GM21360 (cell line): ENCODE results near the gene IPO9.
"Not testable (repeated sequence)": the region's sequence is repeated elsewhere in the genome, so short reads cannot be mapped to it uniquely, and the experiment has no call there.

Experiments
- ATAC-seq: cut with Tn5 transposase; IDR thresholded peaks from one replicate; pipeline ENCODE4 v1.9.1; 2021; ENCODE audit warnings: mild to moderate bottlenecking, moderate library complexity; ENCODE audit not compliant: unreplicated experiment

The IPO9 gene

DNA sequence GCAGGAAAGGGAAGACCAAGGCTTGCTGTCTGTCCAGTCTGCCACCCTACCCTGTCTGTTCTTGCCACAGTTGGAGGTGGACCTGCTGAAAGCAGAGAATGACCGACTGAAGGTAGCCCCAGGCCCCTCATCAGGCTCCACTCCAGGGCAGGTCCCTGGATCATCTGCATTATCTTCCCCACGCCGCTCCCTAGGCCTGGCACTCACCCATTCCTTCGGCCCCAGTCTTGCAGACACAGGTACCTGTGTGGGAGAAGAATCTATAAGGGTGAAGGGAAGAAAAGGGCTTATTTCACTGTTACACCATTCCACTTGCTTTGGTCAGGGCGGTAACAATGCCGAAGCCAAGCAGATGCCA is 20.3 kb upstream of the IPO9 start:
- ATAC-seq: no peak

DNA sequence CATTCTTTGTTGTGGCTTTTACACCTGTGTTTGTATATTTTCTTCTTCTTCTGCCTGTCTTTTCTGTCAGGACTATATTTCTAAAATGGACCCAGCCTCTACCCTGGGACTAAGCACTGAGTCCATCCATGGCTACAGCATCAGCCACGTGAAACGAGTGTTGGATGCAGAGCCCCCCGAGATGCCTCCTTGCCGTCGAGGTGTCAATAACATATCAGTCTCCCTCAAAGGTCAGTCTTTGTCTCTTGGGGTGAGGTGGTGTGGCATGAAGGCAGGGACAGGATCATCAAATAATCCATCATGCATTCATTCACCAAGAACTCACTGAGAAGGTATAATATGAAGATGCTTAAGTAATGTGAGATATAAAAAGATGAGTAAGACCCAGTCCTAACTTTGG is 19.1 kb upstream of the IPO9 start:
- ATAC-seq: no peak

DNA sequence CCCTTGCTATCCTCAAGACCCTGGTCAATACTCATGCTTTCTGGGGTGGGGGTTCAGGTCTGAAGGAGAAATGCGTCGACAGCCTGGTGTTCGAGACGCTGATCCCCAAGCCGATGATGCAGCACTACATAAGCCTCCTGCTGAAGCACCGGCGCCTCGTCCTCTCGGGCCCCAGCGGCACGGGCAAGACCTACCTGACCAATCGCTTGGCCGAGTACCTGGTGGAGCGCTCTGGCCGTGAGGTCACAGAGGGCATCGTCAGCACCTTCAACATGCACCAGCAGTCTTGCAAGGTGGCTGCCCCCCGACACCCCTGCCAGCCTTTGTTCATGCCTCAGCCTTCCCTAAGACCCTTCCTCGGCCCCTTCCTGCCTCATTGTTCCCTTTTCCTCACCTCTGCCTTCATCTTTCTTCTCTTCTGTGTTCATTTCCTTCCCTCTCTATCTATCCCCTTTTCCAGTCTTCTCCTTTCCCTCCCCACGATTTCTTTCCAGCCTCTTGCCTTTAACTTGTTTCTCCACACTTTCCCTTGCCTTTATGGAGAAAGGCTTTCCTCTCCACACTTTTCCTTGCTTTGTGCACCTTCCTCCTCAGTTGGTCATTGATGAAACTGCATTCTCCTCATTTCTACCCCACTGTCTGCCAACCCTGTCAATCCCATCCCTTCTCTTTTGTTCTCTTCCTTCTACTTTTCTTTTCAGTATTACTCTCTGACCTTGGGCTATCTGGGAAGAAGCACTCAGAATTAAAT is 18.3 kb upstream of the IPO9 start:
- ATAC-seq: no peak

DNA sequence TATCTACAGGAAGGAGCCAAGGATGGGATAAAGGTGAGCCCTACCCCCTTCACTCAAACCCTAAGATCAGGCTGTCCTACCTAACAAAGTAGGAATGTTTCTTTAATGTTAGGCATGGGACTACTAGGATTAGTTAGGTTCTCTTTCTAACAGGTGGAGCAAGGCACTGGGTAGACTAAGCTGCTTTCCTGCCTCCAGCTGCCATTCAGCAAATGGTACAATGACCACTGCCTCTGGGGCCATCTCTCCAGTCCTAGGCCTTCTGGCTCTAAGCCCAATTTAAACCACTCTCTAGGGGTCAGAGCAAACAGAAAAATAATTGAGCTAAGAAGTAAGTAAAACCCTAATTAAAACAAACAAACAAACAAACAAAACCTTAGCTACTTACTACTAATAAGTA is 15.7 kb upstream of the IPO9 start:
- no peak for ATAC-seq

DNA sequence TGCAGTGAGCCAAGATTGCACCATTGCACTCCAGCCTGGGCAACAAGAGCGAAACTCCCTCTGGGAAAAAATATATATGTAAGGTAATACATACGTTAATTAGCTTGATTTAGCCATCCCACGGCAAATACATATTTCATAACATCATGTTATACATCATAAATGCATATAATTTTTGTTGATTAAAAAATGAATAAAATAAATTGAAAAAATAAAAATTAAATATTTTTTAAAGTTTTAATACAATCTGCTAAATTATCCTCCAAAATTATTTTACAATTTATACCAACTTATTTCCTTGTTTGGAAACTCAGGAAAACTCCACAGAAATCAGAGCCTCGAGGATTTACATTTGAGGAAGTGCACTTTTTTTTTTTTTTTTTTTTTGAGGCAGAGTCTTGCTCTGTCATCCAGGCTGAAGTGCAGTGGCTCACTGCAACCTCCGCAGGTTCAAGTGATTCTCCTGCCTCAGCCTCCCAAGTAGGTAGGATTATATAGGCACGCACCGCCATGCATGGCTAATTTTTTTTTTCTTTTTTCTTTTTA is 12.6 kb upstream of the IPO9 start:
- ATAC-seq: no peak

DNA sequence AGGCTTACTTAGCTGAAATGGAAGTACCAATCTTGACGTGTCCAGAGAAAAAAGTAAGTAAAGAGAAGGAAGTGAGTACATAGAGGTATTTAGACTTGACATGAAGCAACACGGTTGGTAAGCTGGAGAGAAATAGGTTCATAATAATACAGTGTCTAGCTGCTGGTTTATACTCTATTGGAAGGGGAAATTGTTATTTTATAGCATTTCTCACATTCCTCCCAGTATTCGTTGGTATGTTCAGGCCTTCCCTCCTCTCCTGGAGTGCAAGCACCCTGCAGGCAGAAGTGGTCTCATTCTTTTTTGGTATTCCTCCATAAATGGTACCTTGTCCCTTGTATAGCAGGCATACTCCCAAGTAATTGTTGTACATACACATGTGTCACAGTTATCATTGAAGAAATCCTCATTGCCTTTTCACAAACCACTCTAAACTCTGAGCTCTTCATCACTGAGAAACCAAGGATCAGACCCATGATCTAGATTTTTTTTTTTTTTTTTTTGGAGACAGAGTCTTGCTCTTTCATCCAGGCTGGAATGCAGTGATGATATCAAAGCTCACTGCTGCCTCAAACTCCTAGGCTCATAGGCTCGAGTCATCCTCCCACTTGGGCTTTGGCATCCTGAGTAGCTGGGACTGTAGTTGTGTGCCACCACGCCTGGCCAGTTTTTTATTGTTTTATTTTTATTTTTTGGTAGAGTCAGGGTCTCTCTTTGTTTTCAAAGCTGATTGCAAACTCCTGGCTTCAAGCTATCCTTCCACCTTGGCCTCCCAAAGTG is 9.8 kb upstream of the IPO9 start:
- no peak for ATAC-seq

DNA sequence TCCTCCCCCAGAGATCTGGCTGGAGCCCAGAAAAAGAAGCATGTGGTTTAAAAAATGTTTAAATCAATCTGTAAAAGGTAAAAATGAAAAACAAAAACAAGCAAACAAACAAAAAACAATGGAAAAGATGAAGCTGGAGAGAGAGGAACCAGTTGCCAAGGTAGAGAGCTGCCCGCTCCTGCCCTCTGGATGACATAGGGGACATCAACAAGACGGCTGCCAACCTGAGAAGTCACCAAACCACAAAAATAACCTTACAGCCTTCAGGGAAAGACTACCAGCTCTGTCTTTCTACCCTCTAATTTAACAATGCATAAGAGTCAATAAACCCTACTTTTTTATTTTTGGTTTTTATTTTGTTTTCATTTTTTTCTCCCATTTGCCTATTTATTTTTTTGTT is 8.5 kb upstream of the IPO9 start:
- no peak for ATAC-seq

DNA sequence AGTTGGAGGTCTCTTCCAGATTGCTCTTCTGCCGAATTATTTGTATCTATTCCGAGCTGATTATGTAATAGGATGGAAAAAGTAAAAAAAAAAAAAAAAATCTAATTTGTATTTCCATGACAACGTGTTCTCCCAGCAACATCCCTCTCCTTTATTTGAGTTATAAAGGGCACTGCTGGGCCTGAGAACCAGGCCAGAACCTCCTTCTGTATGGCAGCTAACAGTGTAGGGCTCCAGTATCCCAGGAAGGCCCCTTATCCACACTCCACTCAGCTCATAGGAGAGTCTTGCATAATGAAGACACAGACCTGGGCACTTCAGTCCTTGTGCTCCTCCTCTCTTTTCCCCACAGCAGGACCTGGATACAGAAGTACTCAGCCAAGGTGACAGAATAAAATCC is 3.7 kb upstream of the IPO9 start:
- no peak for ATAC-seq

DNA sequence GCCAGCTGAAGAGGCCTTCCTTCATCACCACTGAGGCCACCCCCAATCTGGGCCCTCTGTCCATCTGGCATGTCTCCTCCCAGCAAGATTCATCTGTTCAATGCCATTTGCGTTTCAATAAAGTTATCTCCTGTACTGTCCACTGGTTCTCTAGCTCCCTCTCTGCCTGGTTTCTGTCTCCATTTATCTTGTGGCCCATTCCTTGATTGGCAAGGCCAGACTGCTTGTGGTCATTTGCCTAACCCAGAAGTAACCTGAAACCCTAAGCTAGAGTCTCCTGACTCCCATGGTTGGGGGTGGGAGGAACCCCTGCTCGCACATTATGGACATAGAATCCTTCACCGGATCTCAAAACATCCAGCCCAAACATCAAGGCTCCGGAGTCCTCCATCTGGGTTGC is 2.1 kb upstream of the IPO9 start:
- no peak for ATAC-seq

DNA sequence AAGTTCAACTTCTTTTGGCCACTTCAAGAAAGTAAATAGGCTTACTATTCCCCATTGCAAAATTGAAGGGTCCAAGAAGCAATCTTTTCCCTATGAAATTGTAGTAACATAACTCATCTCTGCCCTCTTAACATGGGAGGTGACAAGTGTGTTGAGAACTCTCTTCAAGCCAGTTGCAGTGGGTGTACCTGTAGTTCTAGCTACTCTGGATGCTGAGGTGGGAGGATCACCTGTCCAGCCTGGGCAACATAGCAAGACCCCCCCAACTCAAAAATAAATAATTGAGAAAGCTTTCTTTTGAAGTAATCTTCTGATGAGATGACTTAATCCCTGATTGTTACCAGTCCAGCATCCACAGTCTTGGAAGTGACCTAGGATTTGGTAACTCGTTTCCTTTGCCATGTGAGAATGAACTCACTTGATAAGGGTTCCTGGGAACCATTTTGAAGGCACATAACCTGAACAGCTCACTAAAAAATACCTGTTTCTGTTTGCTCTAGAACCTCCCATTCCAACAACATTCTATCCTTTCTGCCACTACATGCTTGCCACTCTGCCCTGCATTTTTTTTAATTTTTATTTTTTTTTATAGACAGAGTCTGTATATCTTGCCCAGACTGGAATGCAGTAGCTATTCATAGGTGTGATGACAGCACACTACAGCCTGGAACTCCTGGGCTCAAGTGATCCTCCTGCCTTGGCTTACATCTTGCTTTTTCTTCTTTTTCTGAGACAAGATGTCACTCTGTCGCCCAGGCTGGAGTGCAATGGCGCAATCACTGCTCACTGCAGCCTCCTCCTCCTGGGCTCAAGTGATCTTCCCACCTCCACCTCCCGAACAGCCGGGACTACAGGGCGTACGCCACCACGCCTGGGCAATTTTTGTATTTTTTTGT is 1.4 kb upstream of the IPO9 start:
- ATAC-seq: no peak

DNA sequence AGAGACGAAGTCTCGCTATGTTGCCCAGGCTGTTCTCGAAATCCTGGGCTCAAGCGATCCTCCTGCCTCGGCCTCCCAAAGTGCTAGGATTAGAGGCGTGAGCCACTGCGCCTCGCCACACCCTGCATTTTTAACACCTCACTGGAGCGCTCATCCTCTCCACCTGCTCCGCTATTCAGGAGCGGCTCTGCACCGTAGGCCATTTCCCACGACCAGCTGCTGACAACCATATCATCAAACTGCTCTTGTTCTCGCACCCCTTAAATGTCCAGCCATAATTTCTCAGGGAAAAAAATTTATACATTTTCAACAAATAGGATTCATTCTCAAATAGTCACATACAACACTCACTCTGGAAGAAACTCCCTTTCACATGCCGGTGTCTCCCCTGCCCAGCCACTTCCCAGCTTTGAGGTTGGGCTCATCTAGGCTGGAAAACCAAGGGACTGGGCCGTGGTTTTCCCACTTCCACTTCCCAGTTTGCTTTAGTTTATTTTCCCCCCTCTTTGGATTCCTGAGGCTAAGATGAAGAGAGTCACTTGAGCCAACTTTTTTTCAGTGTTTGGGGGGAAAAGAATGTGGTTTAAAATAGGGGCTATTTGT is 639 bp upstream of the IPO9 start:
- no peak for ATAC-seq

DNA sequence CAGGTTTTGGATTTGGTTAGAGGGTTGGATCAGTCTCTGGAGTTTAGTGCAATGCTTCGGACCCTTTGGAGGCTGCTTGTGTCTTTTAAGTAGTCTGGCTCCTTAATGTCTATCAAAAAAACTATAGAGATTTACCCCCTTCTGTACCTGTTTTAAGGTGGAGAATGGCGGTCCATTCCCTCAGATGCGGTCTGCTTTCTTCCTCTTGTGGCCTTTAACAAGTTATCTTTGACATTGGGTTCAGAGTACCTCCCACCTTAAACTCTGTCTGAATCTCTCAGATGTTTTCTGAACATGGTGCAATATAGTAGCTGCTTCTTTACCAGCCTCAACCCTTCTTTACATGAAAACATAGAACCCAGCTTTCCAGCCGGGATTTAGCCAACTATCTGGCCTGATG is 2.4 kb downstream of the IPO9 start:
- ATAC-seq: no peak

DNA sequence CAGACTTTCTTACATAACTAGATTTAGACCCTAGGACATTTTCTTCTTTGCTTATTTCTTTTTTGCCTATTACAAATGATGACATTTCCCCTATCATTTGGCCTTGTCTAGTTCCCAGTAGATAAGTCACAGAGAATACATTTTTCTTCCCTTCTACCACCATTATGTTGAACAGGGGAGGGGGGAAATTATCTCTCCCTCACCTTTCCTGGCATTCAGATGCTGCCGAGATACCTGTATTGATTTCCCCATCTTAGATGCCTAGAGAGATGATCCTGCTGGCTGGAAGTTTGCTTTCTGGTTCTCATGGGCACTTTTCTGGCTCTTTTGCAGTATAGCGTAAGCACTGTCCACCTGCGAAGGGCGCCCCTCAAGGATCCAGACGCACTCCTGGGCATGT is 5.7 kb downstream of the IPO9 start:
- ATAC-seq: no peak

DNA sequence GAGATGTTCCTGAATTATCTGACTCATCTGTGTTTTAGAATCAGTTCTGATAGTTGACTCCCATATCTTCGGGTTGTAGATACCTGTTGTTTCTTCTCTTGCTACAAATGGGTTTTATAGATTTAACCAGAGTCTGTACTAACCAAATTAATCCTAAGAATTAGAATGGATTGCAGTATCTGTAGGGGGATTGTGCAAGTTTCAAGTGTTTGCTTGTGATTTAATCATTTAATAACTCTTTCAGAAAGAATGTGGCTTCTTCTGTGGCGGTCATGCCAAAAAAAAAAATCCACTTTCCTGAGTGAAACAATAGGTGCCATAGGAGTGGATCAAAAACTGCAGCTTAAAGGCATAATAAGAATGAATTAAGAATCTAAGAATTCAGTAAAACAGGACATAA is 9.4 kb downstream of the IPO9 start:
- no peak for ATAC-seq

DNA sequence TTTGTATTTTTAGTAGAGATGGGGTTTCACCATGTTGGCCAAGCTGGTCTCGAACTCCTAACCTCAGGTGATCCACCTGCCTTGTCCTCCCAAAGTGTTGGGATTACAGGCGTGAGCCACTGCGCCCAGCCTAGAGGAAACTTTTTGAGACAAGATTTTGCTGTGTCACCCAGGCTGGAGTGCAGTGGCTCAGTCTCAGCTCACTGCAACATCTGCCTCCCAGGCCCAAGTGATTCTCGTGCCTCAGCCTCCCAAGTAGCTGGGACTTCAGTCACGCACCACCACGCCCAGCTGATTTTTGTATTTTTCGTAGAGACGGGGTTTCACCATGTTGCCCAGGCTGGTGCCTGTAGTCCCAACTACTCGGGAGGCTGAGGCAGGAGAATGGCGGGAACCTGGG is 10.1 kb downstream of the IPO9 start:
- ATAC-seq: not testable (repeated sequence)

DNA sequence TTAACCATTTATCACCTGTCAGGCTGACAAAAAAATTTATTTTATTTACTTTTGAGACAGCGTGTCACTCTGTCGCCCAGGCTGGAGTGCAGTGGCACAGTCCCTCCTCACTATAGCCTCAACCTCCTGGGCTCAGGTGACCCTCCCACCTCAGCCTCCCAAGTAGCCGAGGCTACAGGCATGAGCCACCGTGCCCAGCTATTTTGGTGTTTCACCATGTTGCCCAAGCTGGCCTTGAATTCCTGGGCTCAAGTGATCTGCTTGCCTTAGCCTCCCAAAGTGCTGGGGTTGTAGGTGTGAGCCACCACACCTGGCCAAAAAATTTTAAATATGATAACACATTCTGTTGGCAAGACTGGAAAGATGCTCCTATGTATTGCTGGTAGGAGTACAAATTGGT is 11.1 kb downstream of the IPO9 start:
- no peak for ATAC-seq

DNA sequence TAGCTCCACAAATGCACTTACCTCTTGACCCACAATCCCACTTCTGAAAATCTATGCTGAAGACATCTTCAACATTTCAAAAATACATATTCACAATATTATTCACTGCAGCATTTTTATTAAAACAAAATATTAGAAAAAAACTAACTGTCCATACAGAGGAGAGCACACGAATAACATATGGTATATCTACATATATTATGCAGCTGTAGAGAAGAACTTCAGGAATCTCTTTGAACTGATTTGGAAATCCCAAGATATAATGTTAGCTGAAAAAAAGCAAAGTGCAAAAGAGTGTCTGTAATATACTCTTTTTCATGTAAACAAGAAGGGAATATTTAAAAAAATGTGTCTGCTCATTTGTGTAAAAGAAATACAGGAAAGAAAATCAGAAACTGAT is 11.5 kb downstream of the IPO9 start:
- no peak for ATAC-seq

DNA sequence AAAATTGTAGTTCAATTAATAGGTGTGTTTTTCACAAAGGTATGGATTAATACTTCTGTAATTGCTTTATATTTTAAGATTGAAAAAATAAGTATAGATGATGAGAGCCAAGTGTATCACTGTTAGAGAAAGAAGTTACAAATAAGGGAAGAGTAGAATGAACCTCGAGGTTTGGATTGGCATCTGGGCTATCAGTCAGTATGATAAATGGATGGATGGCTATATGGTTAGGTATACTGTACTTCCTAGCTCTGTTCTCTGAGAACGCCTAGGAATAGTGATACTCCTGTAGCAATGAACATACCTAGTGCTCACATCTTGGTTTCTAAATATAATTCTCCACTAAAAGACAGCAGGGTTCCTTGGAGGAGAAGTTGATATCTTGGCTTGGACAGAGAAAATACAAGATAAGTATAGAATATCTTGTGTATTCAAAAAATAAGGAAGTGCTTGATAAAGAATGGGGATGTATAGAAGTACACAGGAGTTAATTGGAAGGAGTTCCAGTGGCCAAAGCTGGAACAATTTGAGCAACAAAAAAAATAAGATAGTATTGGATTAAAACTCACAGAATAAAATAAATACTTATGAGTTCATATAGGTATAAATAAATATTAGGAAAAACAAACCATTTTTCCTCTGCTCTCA is 12.4 kb downstream of the IPO9 start:
- ATAC-seq: no peak

DNA sequence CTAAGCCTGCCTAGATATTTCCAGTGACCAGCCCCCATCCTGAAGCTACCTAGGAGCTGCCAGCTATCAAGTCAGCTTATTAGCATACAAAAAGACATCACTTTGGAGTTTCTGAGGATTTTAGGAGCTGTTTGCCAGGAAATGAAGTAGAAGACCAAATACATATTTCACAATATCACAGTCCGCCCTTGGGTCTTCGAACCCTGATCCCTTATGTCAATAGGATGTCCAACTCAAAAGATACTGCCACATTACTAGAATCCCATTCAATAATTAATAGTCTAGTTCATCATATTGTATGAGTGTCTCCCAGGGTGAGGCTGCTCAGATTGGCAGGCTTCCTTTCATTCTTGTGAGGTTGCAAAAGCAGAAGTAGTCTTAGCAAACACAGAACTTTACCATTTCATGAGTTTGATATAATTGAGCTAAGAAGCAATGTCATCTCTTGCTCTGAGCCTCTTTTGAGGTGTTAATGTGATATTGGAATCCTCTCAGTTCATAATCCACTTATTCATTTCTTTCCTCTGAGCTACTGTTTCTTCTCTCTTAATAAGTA is 13.6 kb downstream of the IPO9 start:
- ATAC-seq: no peak
